ENCODE results near the gene JPH3. TPM values are rescaled to one million over a fixed set of nuclear protein-coding genes. Genes with fewer than 3 reads are reported as not detected.

The JPH3 gene
- polyA plus RNA-seq, 2 of the 4 experiments (the other 2 are of a cell fraction), result 0.36 to 1.6 TPM

- H3K4me2 ChIP-seq, result no peak overlapping the region
- TF ChIP-seq SMC3 (IDR thresholded peaks at IDR 0.05), result no peak
- TF ChIP-seq RAD21 (conservative IDR thresholded peaks at IDR 0.05 in 1 of 2, IDR thresholded peaks at IDR 0.05 in 1 of 2), result no peak
- TF ChIP-seq HDAC2 (IDR thresholded peaks at IDR 0.05), result no peak
- no peak for TF ChIP-seq KDM1A (IDR thresholded peaks at IDR 0.05; ENCODE audit: low read depth)
- TF ChIP-seq NR3C1 (IDR thresholded peaks at IDR 0.05), result no peak
- no peak for TF ChIP-seq CTCF (IDR thresholded peaks at IDR 0.05)
- no peak for TF ChIP-seq REST (IDR thresholded peaks at IDR 0.05)
- TF ChIP-seq SREBF2 (IDR thresholded peaks at IDR 0.05), result no peak
- no peak for TF ChIP-seq HOXB5 (CRISPR knock-in tag; IDR thresholded peaks at IDR 0.05)
- FAIRE-seq (no peak), DNase-seq (ENCODE audit: low read depth in 1 of 2, low spot score in 1 of 2) (no peak), ATAC-seq (no peak)
- H3K4me1 ChIP-seq, result no peaks in the 10 kb centered on the region
- H3K9me3 ChIP-seq, result no peaks in the 10 kb centered on the region
- no peak overlapping the region for H3K27ac ChIP-seq
- ChIA-PET POLR2A (no interaction called here), CTCF (interaction anchor here (0.8 to 1.3 kb wide), 7 partner anchors 10 to 288 kb away, joined by 3 to 6 read pairs (median 3); no protein-coding TSS in a partner anchor)
- 93% methylated on average over 26 of the region's 34 CpGs for WGBS (ENCODE audit: missing lambda C conversion rate)
- no peak overlapping the region for H3K4me3 ChIP-seq
Observed at GRCh38 chr16:87704754-87705353, 102.5 kb downstream of the JPH3 start.

- ATAC-seq (no peak), DNase-seq (ENCODE audit: low read depth in 1 of 2, low spot score in 1 of 2) (no peak), FAIRE-seq (no peak)
- Histone ChIP-seq H3K9me3 (no peaks in the 10 kb centered on the region), H3K4me2 (no peak overlapping the region), H3K4me1 (no peaks in the 10 kb centered on the region), H3K27ac (no peak overlapping the region), H3K4me3 (no peak overlapping the region)
- TF ChIP-seq ZFP36 (IDR thresholded peaks at IDR 0.05; ENCODE audit: borderline replicate concordance, partially characterized antibody) (no peak), MAZ (IDR thresholded peaks at IDR 0.05; ENCODE audit: borderline replicate concordance, low read depth, low read length) (no peak), ZC3H11A (IDR thresholded peaks at IDR 0.05) (no peak), POLR2A (IDR thresholded peaks at IDR 0.05; ENCODE audit: low read length) (no peak), ELK1 (IDR thresholded peaks at IDR 0.05; ENCODE audit: low read depth, low read length) (no peak), USF2 (IDR thresholded peaks at IDR 0.05) (no peak), SREBF2 (IDR thresholded peaks at IDR 0.05) (no peak)
- ChIA-PET CTCF (interaction anchor here (0.7 to 1.2 kb wide), 6 partner anchors 11 to 289 kb away, joined by 3 to 6 read pairs (median 4); no protein-coding TSS in a partner anchor), POLR2A (no interaction called here)
- WGBS (ENCODE audit: missing lambda C conversion rate), result 84% methylated on average over 7 of the region's 31 CpGs
Observed at GRCh38 chr16:87705771-87706277, 103.5 kb downstream of the JPH3 start.
